ENCODE results near the gene GSS. TPM values are rescaled to one million over a fixed set of nuclear protein-coding genes. Genes with fewer than 3 reads are reported as not detected.

Gene GSS
- total RNA-seq, 1 experiment from 2014 or later: 95.9 TPM

DNA sequence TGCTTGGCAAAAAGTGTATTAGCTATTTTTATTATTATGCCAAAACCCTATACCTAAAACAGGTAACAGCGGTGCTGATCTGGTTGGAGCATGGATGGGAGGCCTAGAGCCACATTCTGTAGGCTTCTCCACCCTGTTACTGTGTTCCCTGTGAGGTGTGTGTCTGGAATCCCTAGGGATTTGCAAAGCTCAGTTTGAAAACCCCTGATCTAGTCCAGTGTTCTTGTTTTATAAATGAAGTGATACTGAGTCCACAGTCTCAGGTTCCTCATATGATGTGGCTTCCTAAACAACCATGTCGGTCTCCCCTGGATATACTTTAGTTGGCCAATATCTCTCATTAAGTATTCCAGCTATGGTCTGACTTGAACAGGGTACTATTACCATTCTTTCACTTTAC lies 62.9 kb downstream of the GSS start:
- no peak for DNase-seq
- Histone ChIP-seq H2AFZ (ENCODE audit: low read length) (no peak overlapping the region), H3K4me2 (ENCODE audit: low read length) (no peak overlapping the region), H3K4me1 (ENCODE audit: insufficient read depth, low read length) (peaks cover 24% of the 10 kb centered on the region), H3K4me3 (ENCODE audit: low read length) (no peak overlapping the region), H4K20me1 (ENCODE audit: low read length) (no peaks in the 10 kb centered on the region), H3F3A (ENCODE audit: low read length, unreplicated experiment) (no peaks in the 10 kb centered on the region), H3K9me3 (ENCODE audit: low read length) (no peaks in the 10 kb centered on the region), H3K36me3 (ENCODE audit: low read depth, low read length) (no peaks in the 10 kb centered on the region), H3K27me3 (ENCODE audit: low read length) (no peaks in the 10 kb centered on the region), H3K9ac (ENCODE audit: low read length) (no peak overlapping the region), H3K27ac (ENCODE audit: low read length) (no peak overlapping the region), H3K9me2 (replicated peaks; ENCODE audit: low read length) (no peaks in the 10 kb centered on the region), H3K79me2 (ENCODE audit: low read length) (peaks cover 18% of the 10 kb centered on the region)
- no TSS peak for BruUV-seq (replicated peaks)
- ChIA-PET CTCF (no interaction called here), POLR2A (ENCODE audit: unreplicated experiment) (no interaction called here)
- intact Hi-C loops (cut with micrococcal nuclease): no loop called here
- no peak for ATAC-seq
- TF ChIP-seq CTCF (conservative IDR thresholded peaks at IDR 0.05; ENCODE audit: low read depth, low read length) (no peak), EZH2phosphoT487 (IDR thresholded peaks at IDR 0.05; ENCODE audit: borderline replicate concordance, low read length) (no peak), EZH2 (IDR thresholded peaks at IDR 0.05; ENCODE audit: low read length, unreplicated experiment) (no peak)

DNA sequence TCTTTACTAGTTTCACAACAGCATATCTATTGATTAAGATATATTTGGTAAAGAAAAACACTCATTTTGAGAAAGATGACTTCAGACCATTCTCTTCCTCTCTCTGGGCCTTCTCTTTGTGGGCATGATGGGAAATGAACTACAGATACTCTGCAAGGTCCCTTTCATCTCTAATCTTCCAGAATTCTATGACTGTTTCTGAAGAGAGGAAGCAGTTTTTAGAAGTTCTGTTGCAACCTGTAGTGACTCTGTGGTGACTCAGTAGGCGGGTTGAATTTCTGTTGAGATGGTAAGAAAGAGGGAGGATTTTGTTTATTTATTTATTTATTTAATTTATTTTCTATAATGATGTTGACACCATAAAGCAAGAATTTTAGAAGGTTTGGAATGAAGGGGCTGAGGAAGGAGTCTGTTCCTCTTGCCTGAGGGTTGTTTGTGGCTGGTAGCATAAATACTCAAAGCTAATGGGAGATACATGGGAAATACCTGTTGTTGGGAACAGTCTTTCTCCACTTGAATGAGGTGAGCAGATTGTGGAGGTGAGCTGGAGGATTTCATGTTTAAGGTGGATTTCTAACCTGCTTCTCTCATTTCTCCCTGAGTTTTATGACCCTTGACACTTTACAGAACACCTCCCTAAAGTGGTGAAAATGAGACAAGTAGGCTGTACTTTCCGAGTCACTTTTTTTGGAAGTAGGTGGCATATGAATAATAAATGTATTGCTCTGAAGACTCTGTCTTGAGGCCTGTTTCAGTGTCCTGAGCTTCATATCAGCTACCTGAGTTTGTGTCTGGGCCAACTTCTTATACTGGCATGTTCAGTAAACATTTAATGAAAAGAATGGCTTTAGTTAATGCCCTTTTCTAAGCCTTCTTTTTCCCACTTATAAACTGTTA lies 64.2 kb downstream of the GSS start:
- H3K36me3 ChIP-seq (ENCODE audit: low read depth, low read length): no peaks in the 10 kb centered on the region
- no peaks in the 10 kb centered on the region for H3K27me3 ChIP-seq (ENCODE audit: low read length)
- peak; percentile 88 for DNase-seq
- BruUV-seq (replicated peaks): no TSS peak
- H3F3A ChIP-seq (ENCODE audit: low read length, unreplicated experiment): no peaks in the 10 kb centered on the region
- no peak overlapping the region for H3K9ac ChIP-seq (ENCODE audit: low read length)
- H3K4me2 ChIP-seq (ENCODE audit: low read length): peak overlapping the region; percentile 60
- no peak overlapping the region for H3K4me3 ChIP-seq (ENCODE audit: low read length)
- H4K20me1 ChIP-seq (ENCODE audit: low read length): no peaks in the 10 kb centered on the region
- peak; percentile 94 for ATAC-seq
- H2AFZ ChIP-seq (ENCODE audit: low read length): no peak overlapping the region
- H3K27ac ChIP-seq (ENCODE audit: low read length): peak overlapping the region; percentile 64
- ChIA-PET CTCF (interaction anchor here (0.6 kb wide), 1 partner anchor 66 kb away, joined by 15 read pairs; no protein-coding TSS in a partner anchor), POLR2A (ENCODE audit: unreplicated experiment) (no interaction called here)
- TF ChIP-seq CTCF (conservative IDR thresholded peaks at IDR 0.05; ENCODE audit: low read depth, low read length): no peak
- no peak for TF ChIP-seq EZH2phosphoT487 (IDR thresholded peaks at IDR 0.05; ENCODE audit: borderline replicate concordance, low read length)
- TF ChIP-seq EZH2 (IDR thresholded peaks at IDR 0.05; ENCODE audit: low read length, unreplicated experiment): no peak
- H3K4me1 ChIP-seq (ENCODE audit: insufficient read depth, low read length): peaks cover 24% of the 10 kb centered on the region
- no peaks in the 10 kb centered on the region for H3K9me3 ChIP-seq (ENCODE audit: low read length)
- H3K9me2 ChIP-seq (replicated peaks; ENCODE audit: low read length): no peaks in the 10 kb centered on the region
- intact Hi-C loops (cut with micrococcal nuclease): no loop called here
- H3K79me2 ChIP-seq (ENCODE audit: low read length): peaks cover 18% of the 10 kb centered on the region

DNA sequence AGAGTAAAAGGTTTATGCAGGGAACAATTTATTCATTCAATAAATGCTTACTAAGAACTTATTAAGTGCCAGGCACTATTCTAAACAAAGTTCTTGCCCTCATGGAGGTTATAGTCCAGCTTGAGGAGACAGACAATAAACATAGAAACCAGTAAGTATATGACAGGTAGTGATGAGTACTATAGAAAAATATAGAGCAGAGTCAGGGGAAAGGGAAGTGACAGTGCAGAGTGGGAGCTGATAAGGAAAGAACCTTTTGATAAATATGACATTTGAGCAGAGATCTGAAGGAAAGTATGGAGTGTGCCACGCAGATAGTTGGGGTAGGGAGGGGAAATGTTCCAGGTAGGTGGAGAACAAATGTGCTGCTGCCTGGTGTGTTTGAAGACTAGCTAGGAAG lies 67.1 kb downstream of the GSS start:
- ATAC-seq (no peak), DNase-seq (no peak)
- Histone ChIP-seq H3K36me3 (ENCODE audit: low read depth, low read length) (peaks cover 10% of the 10 kb centered on the region), H3K9me2 (replicated peaks; ENCODE audit: low read length) (no peaks in the 10 kb centered on the region), H3K4me3 (ENCODE audit: low read length) (no peak overlapping the region), H3K4me2 (ENCODE audit: low read length) (no peak overlapping the region), H3K27me3 (ENCODE audit: low read length) (no peaks in the 10 kb centered on the region), H3K9me3 (ENCODE audit: low read length) (no peaks in the 10 kb centered on the region), H2AFZ (ENCODE audit: low read length) (no peak overlapping the region), H3K27ac (ENCODE audit: low read length) (no peak overlapping the region), H3K9ac (ENCODE audit: low read length) (no peak overlapping the region), H4K20me1 (ENCODE audit: low read length) (no peaks in the 10 kb centered on the region), H3K4me1 (ENCODE audit: insufficient read depth, low read length) (peaks cover 20% of the 10 kb centered on the region), H3K79me2 (ENCODE audit: low read length) (peaks cover 18% of the 10 kb centered on the region), H3F3A (ENCODE audit: low read length, unreplicated experiment) (no peaks in the 10 kb centered on the region)
- POLR2A ChIA-PET (ENCODE audit: unreplicated experiment): no interaction called here
- no TSS peak for BruUV-seq (replicated peaks)
- TF ChIP-seq CTCF (conservative IDR thresholded peaks at IDR 0.05; ENCODE audit: low read depth, low read length) (no peak), EZH2phosphoT487 (IDR thresholded peaks at IDR 0.05; ENCODE audit: borderline replicate concordance, low read length) (no peak), EZH2 (IDR thresholded peaks at IDR 0.05; ENCODE audit: low read length, unreplicated experiment) (no peak)
- CTCF ChIA-PET: no interaction called here
- intact Hi-C loops (cut with micrococcal nuclease): no loop called here
